Tibial nerve (tissue), 4 donors: ENCODE results near the gene HSD17B3.

ENCODE experiments used
- EP300 ChIP-seq, 2 donors: sonication (generic); formaldehyde crosslinking; IDR thresholded peaks; one replicate each; pipeline ENCODE4 v1.6.1; 2017; ENCODE audit warnings: antibody characterized with exemption in 2 of 2, mild to moderate bottlenecking in 1 of 2
- TF ChIP-seq, protein P1 (sequence below), 5 experiments: fragments of 200-600 bp in 3 of 5; fragments of 450-650 bp in 2 of 5; sonication (generic) in 3 of 5; IDR thresholded peaks; one replicate each; pipeline ENCODE4 v1.5.1; 2016 to 2019; ENCODE audit warnings: antibody characterized with exemption in 5 of 5, mild to moderate bottlenecking in 3 of 5, moderate library complexity in 2 of 5

DNA sequence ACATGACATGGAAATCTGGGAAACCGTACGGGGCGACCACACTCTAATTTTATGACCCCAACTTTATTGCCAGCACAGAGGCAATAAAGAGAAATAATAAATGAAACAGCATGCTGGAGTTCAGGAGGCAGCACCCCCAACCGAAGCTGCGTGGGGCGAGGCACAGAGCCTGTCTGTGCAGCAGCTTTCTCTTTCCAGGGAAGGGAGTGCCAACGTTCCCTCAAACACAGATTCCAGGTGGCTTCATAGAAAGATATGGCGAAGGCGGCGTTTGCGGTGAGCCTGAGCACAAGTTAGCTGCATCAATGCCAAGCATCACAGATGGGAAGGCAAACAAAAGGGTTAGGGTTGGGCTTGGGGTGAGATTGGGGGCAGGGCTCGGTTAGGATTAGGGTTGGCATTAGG is 114.8 kb downstream of the HSD17B3 start:
- no peak for TF ChIP-seq EP300 (IDR thresholded peaks at IDR 0.05)
- TF ChIP-seq, protein P1, sequence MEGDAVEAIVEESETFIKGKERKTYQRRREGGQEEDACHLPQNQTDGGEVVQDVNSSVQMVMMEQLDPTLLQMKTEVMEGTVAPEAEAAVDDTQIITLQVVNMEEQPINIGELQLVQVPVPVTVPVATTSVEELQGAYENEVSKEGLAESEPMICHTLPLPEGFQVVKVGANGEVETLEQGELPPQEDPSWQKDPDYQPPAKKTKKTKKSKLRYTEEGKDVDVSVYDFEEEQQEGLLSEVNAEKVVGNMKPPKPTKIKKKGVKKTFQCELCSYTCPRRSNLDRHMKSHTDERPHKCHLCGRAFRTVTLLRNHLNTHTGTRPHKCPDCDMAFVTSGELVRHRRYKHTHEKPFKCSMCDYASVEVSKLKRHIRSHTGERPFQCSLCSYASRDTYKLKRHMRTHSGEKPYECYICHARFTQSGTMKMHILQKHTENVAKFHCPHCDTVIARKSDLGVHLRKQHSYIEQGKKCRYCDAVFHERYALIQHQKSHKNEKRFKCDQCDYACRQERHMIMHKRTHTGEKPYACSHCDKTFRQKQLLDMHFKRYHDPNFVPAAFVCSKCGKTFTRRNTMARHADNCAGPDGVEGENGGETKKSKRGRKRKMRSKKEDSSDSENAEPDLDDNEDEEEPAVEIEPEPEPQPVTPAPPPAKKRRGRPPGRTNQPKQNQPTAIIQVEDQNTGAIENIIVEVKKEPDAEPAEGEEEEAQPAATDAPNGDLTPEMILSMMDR (IDR thresholded peaks at IDR 0.05) = no peak
